ENCODE data around the gene CFAP74.

- TF ChIP-seq ZEB2 (IDR thresholded peaks at IDR 0.05) (no peak), KLF13 (tag; IDR thresholded peaks at IDR 0.05; ENCODE audit: borderline replicate concordance, low read depth) (no peak)
These were observed 127.7 kb downstream of the CFAP74 start for GRCh38 chr1:1875932-1876331.
